Measurements from ENCODE around the gene AFF4.

Gene AFF4

DNA sequence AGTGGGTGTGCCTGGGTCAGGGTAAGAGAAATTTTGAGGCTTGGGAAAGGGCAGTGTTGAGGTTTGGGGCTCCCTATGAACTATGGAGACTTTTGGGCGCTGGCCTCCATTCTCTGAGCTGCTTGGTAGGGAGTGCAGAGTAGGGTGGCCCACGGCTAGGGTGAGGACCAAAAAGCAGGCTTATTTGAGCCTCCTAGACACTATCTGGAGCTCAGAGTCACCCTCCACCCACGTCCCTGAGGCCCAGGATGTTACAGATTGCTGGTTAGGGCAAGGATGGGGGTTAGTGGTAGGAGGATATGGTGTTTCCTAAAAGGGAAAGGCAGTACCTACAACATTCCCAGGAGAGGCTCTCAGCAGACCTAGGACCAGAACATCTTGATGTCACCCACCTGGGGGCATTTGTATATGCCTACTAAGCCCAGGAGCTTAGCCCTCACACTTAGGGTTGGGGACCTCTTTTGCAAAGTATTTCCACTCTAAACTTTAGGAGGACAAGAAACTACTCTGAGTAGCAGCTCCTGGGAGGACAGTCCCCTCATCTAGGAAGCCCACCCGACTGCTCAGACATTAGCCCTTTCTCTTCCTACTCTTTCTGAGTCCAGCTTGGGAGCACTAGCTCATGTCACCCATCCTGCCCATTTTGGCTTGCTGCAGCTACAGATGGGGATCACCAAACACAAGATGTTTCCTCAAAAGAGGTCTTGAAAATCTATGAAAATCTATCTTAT lies 135.3 kb downstream of the AFF4 start:
- DNase-seq (ENCODE audit: low read depth in 2 of 2), result no peak

DNA sequence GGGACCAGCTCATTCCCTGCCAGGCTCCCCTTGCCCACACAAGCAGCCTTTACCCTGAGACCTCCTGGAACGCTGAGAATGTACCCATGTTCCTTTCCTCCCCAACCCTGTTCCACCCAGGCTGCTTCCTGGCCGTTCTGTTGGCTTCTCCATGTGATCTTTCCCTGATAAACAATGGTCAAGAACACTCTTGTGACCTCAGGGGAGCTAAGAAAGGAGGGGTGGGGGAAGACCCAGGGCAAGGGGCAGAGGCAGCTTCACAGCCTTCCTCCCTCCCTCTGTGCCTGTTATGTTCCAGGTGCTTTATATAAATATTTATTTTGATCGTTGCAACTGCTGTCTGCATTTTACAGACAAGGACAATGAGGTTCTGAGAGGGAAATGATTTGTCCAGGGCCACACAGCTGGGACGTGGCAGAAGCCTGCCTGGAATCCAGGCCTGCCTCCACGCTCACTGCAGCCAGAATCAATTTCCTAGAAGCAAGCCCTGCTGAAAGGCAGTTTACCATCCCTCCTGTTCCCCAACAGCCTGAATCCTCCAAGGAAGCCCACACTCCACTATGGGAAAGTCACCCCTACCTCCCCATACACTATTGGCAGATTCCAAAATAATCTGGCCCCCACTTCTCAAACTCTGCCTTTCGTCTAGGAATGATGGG lies 136.9 kb downstream of the AFF4 start:
- no peak for DNase-seq (ENCODE audit: low read depth in 2 of 2)

DNA sequence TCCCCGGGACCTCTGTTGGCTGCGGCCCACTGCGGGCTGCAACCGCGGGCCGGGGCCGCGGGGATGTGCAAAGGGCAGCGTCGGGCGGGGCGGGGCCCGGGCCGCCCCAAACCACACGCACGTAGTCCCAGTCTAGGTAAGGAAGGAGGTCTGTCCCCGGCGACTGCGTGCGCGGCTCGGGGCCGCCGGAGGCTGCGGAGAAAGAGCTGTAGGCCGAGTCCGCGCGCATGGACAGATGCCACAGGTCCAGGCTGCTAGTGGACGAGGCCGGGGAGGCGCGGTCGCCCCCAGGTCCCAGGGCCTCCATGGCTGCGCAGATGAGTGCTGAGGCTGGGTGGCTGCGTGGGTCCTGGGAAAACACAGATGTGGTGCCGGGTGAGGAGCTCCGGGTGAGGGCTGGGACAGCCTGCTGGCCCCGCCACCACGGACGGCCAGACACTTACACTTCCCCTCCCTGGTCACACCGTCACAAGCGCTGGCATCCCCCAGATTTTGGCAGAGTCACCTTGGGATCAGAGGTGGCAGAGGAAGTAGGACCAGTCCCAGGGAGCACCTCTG lies 137.5 kb downstream of the AFF4 start:
- no peak for DNase-seq (ENCODE audit: low read depth in 2 of 2)

Data from stimulated activated CD4-positive, alpha-beta T cell treated with anti-CD3 and anti-CD28 coated beads, Interleukin-15, amount 100 ng/mL, for 48 hours (primary cell).